Measurements from ENCODE around the gene SPTBN1.
A peak's percentile ranks its signal among the peaks of the same experiment; 100 is the strongest.

Gene SPTBN1

DNA sequence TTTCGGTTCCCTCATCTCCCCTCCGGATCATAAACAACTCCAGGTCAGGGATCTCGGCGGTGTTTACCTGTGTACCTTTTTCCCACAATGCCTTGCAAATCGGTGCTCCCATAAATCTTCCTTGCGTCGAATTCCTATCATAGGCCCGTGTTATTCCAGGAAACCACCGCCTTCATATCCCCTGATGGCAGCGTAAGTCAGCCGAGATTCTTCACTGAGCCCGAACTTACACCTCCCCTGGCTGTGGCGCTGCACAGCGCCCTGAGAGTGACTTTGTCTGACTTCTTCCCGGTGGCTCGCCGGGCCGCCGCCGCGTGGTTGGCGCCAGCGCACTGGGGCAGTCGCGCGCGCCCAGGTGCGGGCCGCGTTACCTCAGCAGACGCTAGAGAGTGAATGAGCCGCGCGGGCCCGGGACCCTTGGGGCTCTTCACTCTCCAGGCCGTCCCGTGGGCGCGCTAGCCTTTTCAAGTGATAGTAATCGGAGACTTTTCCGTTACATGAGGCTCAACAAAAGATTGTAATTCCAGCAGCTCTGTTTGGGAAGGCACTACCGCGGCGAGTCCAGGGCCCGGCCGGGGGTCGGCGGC, 101.6 kb downstream of the SPTBN1 start:
- peak; percentile 78 to 84 for DNase-seq

DNA sequence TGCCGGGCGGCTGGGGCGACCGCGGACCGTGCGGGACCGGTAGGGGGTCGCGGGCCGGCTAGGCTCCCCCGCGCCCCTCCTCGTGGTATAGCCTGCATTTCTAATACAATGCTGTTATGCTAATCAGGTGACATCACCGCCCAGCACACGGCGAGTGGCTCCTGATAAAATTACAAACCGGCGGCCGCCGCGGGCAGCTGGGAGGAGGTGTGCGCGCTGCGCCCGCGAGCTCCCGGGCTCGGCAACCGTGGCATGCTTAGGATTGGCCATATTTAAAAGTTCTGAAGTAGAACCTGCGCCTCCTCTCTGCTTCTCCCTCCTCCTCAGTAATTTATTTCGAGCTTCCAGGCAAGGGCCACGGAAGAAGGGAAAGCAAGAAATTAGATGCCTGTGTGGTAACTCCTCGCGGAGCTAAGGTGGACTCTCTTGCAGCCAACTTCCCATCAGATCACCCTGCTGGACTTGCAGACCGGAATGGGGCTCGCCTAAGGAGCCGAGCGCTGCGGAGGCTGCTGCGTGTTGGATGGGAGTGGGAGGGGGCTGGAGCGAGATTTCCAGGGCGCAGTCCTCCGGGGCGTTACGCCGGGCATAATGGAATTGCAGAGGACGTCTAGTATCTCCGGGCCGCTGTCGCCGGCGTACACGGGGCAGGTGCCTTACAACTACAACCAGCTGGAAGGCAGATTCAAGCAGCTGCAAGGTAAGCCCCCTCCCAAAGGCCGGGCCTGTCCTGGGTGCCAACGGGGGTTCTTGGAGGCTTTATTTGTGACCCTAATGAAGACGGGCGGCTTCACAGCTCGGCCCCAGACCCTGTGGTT, 102.3 kb downstream of the SPTBN1 start:
- peak; percentile 66 to 79 for DNase-seq

DNA sequence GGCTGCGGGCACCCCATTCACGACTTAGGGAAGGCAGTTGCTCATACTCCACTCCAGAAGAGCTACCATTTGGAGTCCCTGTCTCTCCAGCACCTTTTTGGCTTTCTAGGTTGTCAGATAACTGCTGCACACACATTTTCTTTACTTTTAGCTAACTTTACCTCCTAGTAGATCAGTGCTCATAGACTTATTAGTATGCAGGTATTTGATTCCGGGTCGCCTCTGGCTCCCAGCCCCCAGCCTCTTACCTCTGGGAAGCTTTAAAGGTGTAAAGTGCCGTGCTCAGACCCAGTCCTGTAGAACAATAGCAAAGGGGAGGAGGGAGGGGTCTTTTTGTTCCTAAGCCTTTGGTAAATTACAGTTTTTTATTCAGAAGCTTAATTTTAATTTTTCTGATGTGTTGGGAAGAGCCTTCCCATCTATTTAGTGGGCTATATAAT, 102.9 kb downstream of the SPTBN1 start:
- no peak for DNase-seq

DNA sequence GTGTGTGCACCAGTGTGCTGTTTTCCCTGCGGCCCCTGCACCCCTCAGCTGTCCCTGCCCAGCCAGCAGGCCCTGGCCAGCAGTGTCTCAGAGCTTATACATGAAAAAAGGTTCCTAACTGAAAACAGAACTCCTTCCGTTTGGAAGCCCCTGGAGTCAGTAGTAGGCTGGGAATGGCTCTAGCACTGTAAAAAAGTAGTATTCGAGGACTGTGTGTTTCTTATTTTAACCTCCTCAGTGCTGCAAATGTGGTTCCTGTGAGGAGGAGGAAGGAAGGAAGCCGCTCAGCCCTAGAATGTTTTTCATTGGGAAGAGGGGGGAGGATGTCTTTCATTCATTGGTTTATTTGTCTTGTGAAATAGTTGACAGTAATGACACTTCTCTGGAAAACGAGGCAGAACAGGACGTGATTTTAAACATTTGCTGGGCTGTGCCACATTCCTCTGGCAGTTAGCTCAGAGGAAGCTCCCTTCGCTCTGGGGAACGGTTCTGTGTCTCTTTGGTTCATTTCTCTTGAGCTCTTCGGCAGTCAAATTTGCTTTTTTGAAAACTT, 103.5 kb downstream of the SPTBN1 start:
- no peak for DNase-seq

DNA sequence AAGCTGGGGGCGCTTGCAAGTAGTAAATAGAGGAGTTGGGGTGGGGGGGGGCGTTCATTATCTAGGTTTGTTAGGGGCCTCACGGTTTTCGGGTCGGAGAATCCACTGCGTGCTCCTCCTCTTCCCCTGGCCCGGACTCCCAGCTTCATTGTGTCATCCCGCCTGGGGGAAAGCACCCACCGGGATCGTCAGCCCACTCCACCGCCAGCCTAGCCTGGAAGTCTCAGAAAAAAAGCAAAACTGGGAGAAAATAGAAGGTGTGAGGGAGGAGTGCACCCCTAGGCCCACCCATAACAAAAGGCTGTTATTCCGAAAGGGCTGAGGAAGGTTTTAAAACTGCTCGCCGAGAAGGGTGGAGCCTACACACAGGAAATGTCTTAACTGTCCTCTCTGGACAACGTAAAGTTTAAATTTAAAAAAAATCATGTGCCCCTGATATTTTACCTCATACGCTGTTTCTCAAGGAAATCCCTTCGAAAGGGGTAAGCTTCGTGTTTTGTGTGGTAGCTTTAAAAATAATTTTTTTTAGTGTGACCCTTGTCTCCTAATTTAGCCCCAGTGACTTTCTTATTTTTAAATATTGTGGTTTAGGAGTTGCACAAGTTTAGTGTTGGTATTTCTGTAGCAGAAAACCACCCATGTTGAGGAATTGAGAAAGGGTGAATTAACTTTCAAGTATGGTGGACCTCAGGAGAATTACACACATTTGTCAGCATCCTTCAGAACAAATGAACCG, 104.2 kb downstream of the SPTBN1 start:
- peak; percentile 56 to 76 for DNase-seq

DNA sequence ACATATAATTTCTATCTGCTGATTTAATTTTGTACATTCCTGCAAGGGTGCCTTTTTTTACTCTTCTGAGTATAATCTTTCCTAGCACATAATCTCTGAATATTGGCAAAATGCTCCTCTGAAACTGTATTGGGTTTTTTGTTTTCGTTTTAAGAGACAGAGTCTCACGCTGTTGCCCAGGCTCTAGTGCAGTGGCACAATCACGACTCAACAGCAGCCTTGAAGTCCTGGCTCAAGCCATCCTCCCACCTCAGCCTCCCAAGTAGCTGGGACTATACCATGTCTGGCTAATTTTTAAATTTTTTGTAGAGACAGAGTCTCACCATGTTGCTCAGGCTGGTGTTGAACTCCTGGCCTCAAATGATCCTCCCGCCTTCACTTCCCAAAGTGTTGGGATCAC, 104.9 kb downstream of the SPTBN1 start:
- no peak for DNase-seq

DNA sequence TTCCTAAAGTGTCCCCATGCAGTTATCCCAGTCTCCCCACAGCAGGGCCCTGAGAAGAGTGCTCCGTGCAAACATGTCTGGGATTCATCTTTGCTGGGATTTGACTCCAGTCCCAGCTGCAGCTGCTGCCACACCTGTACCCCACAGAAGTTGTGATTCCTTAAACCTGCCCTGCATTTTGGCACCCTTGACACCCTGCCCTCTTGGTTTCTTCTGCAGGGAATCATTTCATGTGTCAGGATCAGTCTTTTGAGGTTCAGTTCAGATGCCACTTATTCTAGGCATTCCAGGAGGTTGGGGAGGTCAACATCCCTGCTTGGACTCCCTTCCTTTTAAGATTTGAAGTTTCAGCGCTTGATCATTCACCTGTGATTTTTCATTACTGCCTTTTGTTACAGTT, 108.3 kb downstream of the SPTBN1 start:
- DNase-seq = no peak

DNA sequence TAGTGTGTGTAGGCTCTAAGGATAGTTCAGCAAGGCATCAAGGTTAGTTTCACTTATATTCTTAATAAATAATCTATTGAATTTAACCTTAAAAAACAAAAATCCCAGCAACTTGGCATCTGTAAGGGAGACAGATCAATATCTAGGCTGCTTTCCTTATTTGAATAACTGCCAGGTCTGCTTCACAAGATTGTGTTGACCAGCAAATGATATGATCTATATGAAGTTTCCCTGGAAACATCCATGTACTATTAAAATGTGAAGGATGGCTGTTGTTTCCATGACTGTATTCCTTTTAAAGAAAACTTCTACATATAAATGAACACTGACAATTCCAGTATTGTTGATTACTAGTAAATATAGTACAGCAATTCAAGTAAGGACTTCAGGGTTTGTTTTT, 109.4 kb downstream of the SPTBN1 start:
- no peak for DNase-seq

DNA sequence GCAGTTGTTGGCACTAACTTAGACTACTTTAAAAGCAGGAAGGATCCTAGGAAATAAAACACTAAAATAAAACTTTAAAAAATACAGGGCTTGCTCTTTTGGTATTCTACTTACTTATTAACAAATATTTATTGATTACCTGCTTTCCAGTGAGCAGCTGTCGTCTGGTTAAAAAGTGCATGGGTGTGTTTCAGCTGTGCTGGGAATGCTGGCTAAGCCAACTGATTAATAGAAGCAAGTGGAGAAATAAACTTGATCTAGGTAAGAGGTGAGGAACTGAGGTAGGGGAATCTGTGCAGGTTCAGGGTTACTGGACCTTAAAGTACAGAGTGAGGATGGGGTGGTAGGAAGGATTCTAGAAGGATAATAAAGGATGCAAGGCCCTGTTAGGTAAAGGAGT, 110.8 kb downstream of the SPTBN1 start:
- no peak for DNase-seq

DNA sequence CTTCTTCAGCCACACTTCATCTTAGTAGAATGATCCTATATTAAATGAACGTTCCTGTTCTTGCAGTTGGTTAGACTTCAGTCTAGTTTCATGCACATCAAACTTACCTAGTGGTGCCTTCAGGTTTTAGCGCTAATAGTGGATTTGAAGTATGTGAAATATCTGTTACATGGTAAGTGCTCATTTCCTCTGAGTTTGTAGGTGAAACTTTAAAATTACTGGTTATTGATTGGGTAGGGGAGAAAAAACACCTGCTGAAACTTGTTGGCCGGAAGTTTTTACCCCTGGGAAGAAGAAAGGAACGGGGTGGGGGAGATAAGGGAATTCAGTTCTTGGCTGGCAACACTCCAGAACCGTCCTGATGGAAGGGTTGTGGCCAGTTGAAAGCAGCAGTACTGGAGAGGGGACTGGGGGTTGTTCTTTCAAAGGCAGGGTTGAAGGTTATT, 112.8 kb downstream of the SPTBN1 start:
- peak in 1 of 2 donors; percentile 50 for DNase-seq

DNA sequence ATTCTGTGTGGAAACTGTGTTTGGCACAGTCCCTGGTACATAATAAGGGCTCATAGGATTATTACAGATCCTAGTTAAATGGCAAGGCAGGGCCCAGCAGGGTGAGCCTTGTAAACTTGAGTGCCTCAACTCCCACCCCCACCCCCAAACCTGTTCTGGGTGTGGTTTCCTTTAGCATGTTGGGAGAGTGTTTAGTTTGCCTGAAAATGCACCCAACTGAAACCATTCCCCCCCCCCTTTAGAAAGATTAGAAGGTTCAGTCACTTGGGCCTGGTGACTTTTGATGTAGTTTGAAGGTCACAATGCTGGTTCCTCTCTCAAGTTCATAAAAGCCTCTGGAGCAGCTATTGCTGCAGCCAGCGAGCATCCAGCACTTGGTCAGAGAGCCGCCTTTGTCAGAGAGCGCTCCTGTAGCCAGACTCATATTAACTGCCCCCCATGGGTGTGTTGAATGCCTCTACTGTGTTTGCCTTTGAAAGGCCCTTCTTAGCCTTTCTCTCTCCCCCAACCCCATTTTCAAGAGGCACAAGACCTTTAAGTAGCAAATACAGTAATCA, 113.7 kb downstream of the SPTBN1 start:
- peak in 1 of 2 donors; percentile 61 for DNase-seq

DNA sequence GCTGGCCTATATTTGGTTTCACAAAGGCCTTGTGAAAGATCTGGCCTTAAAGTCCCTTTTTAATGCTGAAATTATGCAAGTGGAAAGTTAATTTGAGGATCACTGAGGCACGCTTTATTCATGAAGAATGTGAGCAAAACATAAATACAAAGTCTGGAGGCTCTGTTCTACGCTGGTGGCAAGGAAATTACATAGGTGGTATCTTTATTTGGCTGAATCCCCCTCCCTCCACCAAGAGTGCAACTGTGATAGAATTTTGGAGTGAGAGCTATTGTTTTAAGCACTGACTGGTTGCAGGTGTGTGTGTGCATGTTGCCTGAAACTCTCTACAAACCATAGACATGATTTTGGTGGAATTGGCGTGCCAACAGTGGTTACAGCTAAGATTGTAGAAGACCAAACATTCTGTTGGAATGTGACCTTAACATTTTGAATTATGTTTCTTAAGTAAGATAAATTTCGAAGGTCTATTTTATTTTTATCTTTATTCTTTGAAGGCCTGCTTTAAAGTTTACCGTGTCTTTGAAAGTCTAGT, 114.3 kb downstream of the SPTBN1 start:
- DNase-seq = no peak

DNA sequence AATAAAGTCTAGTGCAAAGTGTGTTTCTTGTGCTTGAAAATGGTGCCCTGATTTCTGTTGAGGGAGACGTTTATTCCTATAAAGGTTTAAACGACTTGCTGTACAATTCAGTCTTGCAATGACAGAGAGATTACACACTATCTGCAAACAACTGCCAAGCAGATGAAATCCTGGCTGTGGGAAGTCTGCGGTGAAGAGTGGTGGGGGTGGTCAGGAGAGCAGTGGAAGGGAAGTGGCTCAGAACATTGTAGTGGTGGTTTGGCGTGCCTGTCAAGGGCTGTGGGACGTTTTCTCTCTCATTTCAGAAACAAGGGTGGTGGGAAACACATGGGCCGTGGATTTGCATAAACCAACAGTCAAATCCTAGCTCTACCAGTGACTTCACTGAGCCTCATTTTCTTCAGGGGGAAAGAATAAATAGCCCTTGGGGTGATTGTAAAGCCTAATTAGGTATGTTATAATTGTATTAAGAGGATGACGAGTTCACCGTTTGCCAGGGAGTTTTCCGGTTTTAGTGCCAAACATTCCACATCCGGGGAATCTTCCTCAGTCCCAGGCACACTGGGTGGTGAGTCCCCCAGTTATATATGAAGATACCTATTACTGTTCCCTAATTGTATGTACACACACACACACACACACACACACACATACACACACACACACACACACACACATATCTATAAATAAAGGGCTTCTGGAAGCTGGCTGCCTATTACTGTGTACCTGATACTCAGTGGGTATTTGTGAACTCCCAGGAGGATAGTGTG, 115.0 kb downstream of the SPTBN1 start:
- peak; percentile 54 to 73 for DNase-seq

DNA sequence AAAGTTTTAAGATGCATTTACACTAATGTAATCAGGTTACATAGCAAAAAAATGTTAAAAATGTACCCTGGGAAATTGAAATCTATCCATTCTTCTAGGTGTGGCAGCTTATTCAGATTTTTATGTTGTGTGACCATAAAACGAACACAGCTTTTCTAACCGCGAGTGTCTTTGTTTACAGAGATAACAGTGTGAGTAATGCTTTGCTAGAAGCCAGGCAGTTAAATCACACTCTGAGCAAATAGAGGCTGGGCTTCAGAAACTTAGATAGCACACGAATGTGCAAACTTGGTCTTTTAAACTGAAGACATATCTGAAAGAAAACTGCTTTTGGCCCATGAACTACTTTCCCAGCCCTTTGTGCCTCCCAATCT, 116.1 kb downstream of the SPTBN1 start:
- DNase-seq = peak; percentile 44 to 70

DNA sequence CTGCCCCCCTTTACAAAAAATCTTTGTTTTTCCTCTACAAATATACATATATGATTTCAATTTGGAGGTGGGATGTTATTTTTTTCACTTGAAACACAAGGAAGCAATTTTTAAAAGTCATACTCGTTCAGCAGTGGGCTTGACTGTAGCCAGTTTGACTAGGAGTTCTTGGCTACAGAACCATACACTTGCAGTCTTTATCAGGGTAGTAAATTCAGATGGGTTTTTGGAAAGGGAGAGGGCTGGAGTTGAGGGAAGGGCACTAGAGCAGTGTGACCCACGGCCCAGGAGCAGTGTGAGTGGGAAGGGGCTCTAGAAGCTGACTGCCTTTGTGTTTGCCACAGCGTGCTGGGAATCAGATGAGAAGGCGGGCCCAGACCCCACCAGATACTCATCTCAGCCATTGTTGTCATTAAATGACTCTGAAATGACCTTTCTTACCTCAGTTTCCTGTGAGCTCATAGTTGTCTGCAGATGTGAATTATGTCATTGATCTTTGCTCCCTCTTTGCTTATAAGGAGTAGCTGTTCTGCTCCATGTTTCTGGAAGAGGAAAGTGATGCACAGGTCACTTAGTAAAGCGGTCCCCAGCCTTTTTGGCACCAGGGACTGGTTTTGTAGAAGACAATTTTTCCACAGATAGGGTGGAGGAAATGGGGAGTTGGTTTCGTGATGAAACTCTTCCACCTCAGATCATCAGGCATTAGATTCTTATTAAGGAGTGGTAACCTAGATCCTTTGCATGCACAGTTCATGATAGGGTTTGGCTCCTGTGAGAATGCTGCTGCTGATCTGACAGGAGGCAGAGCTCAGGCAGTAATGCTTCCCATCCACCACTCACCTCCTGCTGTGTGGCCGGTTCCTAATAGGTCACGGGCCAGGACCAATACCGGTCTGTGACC, 116.8 kb downstream of the SPTBN1 start:
- peak; percentile 45 to 69 for DNase-seq

DNA sequence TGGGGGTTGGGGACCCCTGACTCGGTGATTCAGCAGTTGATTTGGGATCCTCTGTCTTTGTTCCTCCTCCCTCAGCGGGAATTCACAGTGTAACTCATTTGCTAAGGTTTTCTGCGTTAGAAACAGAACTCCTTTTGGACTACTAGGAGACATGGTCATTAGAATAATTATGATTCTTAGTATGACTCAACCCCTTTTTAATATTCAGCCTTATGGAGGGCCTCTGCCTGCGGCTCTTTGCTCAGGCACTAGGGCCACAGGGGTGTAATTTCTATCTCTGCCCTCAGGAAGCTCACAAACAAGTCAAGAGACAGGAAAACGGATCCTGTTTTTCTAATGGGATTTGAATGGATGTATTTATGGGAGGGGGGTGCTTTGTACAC, 117.4 kb downstream of the SPTBN1 start:
- no peak for DNase-seq

DNA sequence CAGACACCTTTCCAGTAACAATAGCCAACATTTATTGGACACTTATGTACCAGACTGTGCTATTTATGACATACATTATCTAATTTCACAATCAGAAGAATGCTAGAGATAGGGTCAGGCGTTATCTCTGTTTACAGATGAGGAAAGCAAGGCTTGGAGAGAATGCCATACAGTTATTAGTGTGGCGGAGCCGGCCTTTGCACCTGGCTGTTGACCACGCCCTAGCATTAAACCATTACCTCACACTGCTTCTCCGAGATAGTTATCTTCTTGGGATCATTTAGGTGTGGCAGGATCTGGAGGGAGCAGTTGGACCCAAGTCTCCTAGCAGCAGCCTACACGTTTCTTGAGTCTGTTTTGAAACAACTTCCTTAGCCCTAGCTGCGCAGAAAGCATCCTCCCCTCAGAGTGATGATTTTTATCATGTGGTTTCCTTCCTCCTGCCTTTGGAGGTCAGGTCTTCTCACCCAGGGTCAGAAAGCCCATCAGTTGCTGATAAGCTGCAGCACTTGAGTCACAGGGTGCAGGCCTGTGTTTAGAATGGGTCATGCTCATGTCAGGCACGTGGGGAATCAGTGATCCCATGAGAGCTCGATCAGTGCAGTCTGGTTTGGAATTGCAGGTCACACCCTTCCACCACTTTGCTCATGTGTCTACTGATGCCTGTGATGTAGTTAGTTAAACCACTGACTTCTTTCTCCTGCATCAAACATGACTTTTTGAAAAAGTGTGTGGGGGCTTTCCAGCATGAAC, 118.2 kb downstream of the SPTBN1 start:
- peak; percentile 70 to 87 for DNase-seq

DNA sequence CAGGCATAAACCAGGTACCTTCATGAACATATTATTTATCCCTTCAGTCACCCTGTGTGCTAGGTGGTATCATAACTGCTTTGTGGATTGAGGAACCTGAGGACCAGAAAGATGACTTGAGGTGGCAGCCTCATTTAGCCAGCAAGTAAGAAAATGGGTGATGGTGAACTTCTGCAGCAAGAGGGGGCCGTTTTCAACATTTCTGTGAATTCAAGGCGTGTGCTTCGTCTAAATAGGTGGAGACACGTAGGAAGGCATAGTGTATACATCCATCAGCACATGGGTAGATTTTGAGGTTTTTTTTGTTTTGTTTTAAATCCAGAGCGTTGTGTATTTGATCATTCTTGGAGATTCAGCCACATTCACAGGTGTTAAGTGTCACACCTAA, 118.7 kb downstream of the SPTBN1 start:
- DNase-seq = no peak

DNA sequence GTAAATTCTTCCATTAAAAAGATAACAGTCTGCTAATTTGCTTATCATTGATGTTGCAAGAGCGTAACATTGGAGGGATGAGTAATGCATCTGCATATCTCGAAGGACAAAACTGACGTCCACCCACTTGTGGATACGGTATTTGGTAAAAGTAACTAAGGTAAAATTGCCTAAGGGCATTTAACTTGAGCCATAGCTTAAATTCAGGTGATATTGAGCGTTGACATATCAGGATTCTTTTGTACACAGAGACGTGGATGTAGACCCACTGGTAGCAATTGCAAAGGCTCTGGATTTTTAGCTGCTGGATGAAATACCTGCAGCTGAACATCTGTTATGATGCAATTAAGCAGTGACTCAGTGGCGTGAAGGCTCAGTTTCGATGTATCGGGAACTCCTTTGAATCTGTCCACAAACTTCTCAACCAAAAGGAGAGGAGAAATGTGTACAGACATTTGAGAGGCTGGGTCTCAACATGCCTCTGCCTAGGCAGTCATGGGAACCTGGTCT, 119.3 kb downstream of the SPTBN1 start:
- no peak for DNase-seq

DNA sequence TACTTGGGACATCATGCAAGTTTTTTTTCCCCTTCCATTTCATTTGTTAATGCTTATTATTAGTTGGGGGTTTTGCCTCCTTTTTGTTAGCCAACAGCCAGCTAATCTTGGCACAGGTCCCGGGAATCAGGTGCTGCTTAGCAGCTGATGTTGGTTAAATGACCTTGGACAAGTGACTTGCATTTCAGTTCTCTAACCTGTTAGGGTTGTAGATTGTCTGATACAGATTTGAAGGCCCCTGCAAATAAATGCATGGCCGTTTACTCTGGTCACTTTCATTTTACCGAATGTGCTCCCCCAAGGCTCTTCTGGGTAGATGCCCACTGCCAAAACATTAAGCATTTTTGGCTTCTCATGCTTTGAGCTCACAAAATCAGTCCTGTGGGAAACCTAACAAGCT, 120.9 kb downstream of the SPTBN1 start:
- no peak for DNase-seq

Data from CD4-positive, alpha-beta T cell treated with Interferon alpha-2 for 1 hour (primary cell).